MCF 10A (cell line): ENCODE measurements around the gene GMDS. TPM values are rescaled to one million over a fixed set of nuclear protein-coding genes. Genes with fewer than 3 reads are reported as not detected.

Experiments
- BruUV-seq: library from RNA; stranded (reverse); fragments of 400-500 nt; replicated peaks from 2 replicates; lab custom pipeline; 2021; lab: Mats Ljungman, UMichigan
- CTCF ChIA-PET: fragments of 300-600 bp; sonication (Branson Sonifier 250); formaldehyde crosslinking; extraction: SDS; loops from one replicate; lab custom pipeline; 2021; ENCODE audit warnings: antibody characterized with exemption, inconsistent platforms; lab: Yijun Ruan, JAX
- POLR2A ChIA-PET: fragments of 300-600, 350-650 bp; sonication (Branson Sonifier 250); formaldehyde crosslinking; extraction: SDS; loops from one replicate; lab custom pipeline; 2020; ENCODE audit warnings: antibody characterized with exemption, inconsistent platforms; lab: Yijun Ruan, JAX
- DNase-seq: peaks from one replicate; pipeline ENCODE4 v3.0.0-alpha.2; 2018; ENCODE audit not compliant: unreplicated experiment
- H3K27ac Mint-ChIP-seq: one replicate; pipeline ENCODE4 v1.8.0; 2022; ENCODE audit warnings: mild to moderate bottlenecking, low read depth, mixed read lengths; ENCODE audit not compliant: unreplicated experiment
- H3K27me3 Mint-ChIP-seq: one replicate; pipeline ENCODE4 v1.8.0; 2022; ENCODE audit warnings: mixed read lengths; ENCODE audit not compliant: insufficient read depth, unreplicated experiment
- H3K36me3 Mint-ChIP-seq: one replicate; pipeline ENCODE4 v1.8.0; 2022; ENCODE audit warnings: mild to moderate bottlenecking, moderate library complexity, mixed read lengths; ENCODE audit not compliant: insufficient read depth, unreplicated experiment
- H3K4me1 Mint-ChIP-seq: one replicate; pipeline ENCODE4 v1.8.0; 2022; ENCODE audit warnings: mixed read lengths; ENCODE audit not compliant: insufficient read depth, unreplicated experiment
- H3K4me3 Mint-ChIP-seq: one replicate; pipeline ENCODE4 v1.8.0; 2022; ENCODE audit warnings: mild to moderate bottlenecking, moderate library complexity, mixed read lengths; ENCODE audit not compliant: unreplicated experiment
- H3K9me3 Mint-ChIP-seq: one replicate; pipeline ENCODE4 v1.8.0; 2022; ENCODE audit warnings: mixed read lengths; ENCODE audit not compliant: unreplicated experiment
- intact Hi-C: fragments of 100-400 bp; cut with micrococcal nuclease; formaldehyde crosslinking; loops from 2 replicates; pipeline ENCODE4 v1.14.1; 2022
- total RNA-seq: library from RNA; stranded (reverse); gene quantifications from 2 replicates; pipeline ENCODE4 v1.2.3, GENCODE V29; 2022
- TF ChIP-seq, protein P1 (sequence below): fragments of 200-600 bp; IDR thresholded peaks from one replicate; pipeline ENCODE4 v1.8.0; 2022; ENCODE audit warnings: antibody characterized with exemption, mild to moderate bottlenecking; ENCODE audit not compliant: unreplicated experiment

GMDS gene
- total RNA-seq, 1 experiment from 2014 or later = 24.9 TPM

DNA sequence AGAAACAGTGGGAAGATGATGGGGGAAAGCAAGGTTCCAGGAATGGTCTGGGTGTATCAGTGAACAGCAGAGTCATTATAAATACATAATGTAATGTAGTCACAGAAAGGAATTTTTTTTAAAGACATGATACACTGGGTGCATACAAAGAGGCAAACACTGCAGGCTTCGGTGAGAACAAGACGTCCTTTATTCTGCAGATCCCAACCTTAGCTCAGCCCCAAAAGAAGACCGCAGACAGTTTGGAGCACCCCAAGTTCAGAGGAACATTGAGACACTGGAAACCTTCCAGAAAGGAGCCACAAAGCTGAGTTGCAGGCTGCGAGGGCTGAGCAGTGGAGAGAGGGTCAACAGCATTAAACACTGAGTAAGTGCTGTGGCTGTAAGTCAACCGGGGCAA lies 666.3 kb downstream of the GMDS start:
- no peaks in the 10 kb centered on the region for H3K9me3 Mint-ChIP-seq
- no peak overlapping the region for H3K27ac Mint-ChIP-seq
- intact Hi-C loops = no loop called here
- POLR2A ChIA-PET = interaction anchor here (1.8 kb wide), 1 partner anchor 25 kb away, joined by 4 read pairs; no protein-coding TSS in a partner anchor
- no peak overlapping the region for H3K4me3 Mint-ChIP-seq
- CTCF ChIA-PET = interaction anchor here (0.6 kb wide), 1 partner anchor 22 kb away, joined by 3 read pairs; no protein-coding TSS in a partner anchor
- H3K4me1 Mint-ChIP-seq = no peaks in the 10 kb centered on the region
- TF ChIP-seq, protein P1, sequence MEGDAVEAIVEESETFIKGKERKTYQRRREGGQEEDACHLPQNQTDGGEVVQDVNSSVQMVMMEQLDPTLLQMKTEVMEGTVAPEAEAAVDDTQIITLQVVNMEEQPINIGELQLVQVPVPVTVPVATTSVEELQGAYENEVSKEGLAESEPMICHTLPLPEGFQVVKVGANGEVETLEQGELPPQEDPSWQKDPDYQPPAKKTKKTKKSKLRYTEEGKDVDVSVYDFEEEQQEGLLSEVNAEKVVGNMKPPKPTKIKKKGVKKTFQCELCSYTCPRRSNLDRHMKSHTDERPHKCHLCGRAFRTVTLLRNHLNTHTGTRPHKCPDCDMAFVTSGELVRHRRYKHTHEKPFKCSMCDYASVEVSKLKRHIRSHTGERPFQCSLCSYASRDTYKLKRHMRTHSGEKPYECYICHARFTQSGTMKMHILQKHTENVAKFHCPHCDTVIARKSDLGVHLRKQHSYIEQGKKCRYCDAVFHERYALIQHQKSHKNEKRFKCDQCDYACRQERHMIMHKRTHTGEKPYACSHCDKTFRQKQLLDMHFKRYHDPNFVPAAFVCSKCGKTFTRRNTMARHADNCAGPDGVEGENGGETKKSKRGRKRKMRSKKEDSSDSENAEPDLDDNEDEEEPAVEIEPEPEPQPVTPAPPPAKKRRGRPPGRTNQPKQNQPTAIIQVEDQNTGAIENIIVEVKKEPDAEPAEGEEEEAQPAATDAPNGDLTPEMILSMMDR = no peak
- no peaks in the 10 kb centered on the region for H3K36me3 Mint-ChIP-seq
- no TSS peak for BruUV-seq
- no peaks in the 10 kb centered on the region for H3K27me3 Mint-ChIP-seq
- DNase-seq = no peak

GRCh38 chr6:1577896-1578745 lies 667.3 kb downstream of the GMDS start:
- TF ChIP-seq, protein P1 = no peak
- CTCF ChIA-PET = no interaction called here
- no peak for DNase-seq
- Mint-ChIP-seq H3K36me3 (no peaks in the 10 kb centered on the region), H3K4me1 (no peaks in the 10 kb centered on the region), H3K27ac (no peak overlapping the region), H3K4me3 (no peak overlapping the region), H3K27me3 (no peaks in the 10 kb centered on the region), H3K9me3 (no peaks in the 10 kb centered on the region)
- BruUV-seq = no TSS peak
- intact Hi-C loops = no loop called here
- POLR2A ChIA-PET = interaction anchor here (0.6 kb wide), 1 partner anchor 96 kb away, joined by 3 read pairs; no protein-coding TSS in a partner anchor

DNA sequence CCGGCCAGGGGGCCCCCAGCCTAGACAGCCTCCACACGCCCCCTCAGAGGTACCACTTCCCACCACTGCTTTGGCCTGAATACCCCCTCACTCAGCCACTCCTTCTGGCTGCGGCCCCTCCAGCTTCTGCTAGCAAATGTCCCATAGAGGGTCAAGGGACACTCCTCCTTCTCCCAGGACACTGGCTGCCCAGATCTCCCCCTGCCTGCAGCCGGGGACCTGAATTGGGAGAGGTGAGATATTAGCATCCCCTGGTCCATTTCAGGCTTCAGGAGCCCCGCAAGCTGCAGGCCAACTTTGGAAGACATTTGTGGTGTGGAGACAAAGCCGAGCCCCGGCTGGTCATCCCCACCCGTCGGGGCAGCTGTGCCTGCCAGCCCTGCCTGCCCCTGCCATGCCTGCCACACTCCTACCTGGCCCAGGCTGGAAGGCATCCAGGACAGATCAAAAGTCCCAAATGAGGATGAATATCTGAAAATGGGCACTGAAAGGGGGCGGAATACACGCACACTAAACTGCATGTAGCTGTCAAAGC lies 668.2 kb downstream of the GMDS start:
- CTCF ChIA-PET = no interaction called here
- DNase-seq = no peak
- intact Hi-C loops = no loop called here
- no peak overlapping the region for H3K4me3 Mint-ChIP-seq
- POLR2A ChIA-PET = interaction anchor here (0.7 kb wide), 1 partner anchor 448 kb away, joined by 3 read pairs; no protein-coding TSS in a partner anchor
- TF ChIP-seq, protein P1 = no peak
- BruUV-seq = no TSS peak
- H3K36me3 Mint-ChIP-seq = no peaks in the 10 kb centered on the region
- no peaks in the 10 kb centered on the region for H3K4me1 Mint-ChIP-seq
- no peaks in the 10 kb centered on the region for H3K27me3 Mint-ChIP-seq
- no peaks in the 10 kb centered on the region for H3K9me3 Mint-ChIP-seq
- no peak overlapping the region for H3K27ac Mint-ChIP-seq

DNA sequence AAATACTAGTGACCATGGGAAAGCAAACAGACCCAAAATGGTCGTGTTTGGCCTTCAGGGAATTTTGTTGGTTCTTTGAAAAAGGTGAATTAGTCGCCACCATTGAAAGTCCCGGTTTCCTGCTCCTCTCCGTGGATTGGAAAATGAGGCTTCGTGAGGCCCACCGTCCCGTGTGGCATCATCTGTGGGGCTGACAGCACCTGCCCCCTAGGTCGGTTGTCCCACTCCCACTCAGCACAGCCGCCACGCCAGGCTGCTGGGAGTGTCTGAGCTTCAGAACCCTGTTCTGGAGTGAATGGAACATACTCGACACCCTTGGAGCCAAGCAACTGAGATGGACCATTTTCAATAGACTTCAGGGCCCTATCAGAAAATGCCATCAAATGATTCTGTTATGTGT lies 668.7 kb downstream of the GMDS start:
- TF ChIP-seq, protein P1 = no peak
- BruUV-seq = no TSS peak

More for the DNA sequence above, 668.7 kb downstream of the GMDS start:
- Mint-ChIP-seq H3K27ac (no peak overlapping the region), H3K4me3 (no peak overlapping the region), H3K4me1 (no peaks in the 10 kb centered on the region), H3K9me3 (peaks cover 3% of the 10 kb centered on the region), H3K36me3 (no peaks in the 10 kb centered on the region), H3K27me3 (no peaks in the 10 kb centered on the region)
- intact Hi-C loops = no loop called here
- DNase-seq = no peak
- ChIA-PET POLR2A (interaction anchor here (0.7 kb wide), 1 partner anchor 448 kb away, joined by 3 read pairs; no protein-coding TSS in a partner anchor), CTCF (no interaction called here)
